Gastroesophageal sphincter (tissue), 4 donors: ENCODE data around the gene SPATA2L. TPM values are rescaled to one million over a fixed set of nuclear protein-coding genes. Genes with fewer than 3 reads are reported as not detected.

Source experiments
- ATAC-seq: fragments of 150-250 bp; one replicate; pipeline ENCODE4 v1.9.1; 2016; ENCODE audit warnings: mild to moderate bottlenecking, moderate library complexity
- H3K27ac ChIP-seq, 4 donors: fragments of 200-600 bp; sonication (generic) in 3 of 4; 1 replicate in 3 of 4; 2 replicates in 1 of 4; pipeline ENCODE4 v1.5.1; 2016 to 2019
- H3K27me3 ChIP-seq: fragments of 200-600 bp; sonication (generic); one replicate; pipeline ENCODE4 v1.5.1; 2019
- H3K36me3 ChIP-seq, 2 donors: fragments of 200-600 bp; sonication (generic); one replicate each; pipeline ENCODE4 v1.5.1; 2019; ENCODE audit warnings: control low read depth in 1 of 2
- H3K4me1 ChIP-seq, 3 donors: fragments of 200-600 bp; sonication (generic); 1 replicate in 2 of 3; 2 replicates in 1 of 3; pipeline ENCODE4 v1.5.1; 2016 to 2019; ENCODE audit warnings: control low read depth in 2 of 3
- H3K4me3 ChIP-seq, 2 donors: fragments of 200-600 bp; sonication (generic); one replicate each; pipeline ENCODE4 v1.5.1; 2019; ENCODE audit warnings: mild to moderate bottlenecking in 1 of 2, moderate library complexity in 1 of 2
- H3K9me3 ChIP-seq, 3 donors: fragments of 200-600 bp; sonication (generic); one replicate each; pipeline ENCODE4 v1.5.1; 2017 to 2019; ENCODE audit warnings: control low read depth in 2 of 3
- CTCF ChIP-seq, 4 experiments: fragments of 200-600 bp in 2 of 4; fragments of 450-650 bp in 2 of 4; sonication (generic) in 1 of 4; IDR thresholded peaks; one replicate each; pipeline ENCODE4 v1.5.1; 2017 to 2019; ENCODE audit warnings: antibody characterized with exemption in 4 of 4, mild to moderate bottlenecking in 2 of 4, moderate library complexity in 2 of 4
- EP300 ChIP-seq: sonication (generic); formaldehyde crosslinking; IDR thresholded peaks from one replicate; pipeline ENCODE4 v1.6.1; 2017; ENCODE audit warnings: antibody characterized with exemption, mild to moderate bottlenecking
- POLR2A ChIP-seq, 2 donors: fragments of 450-650 bp; IDR thresholded peaks; one replicate each; pipeline ENCODE4 v1.6.1; 2017; ENCODE audit warnings: antibody characterized with exemption in 2 of 2, mild to moderate bottlenecking in 2 of 2, moderate library complexity in 1 of 2
- POLR2AphosphoS5 ChIP-seq: sonication (generic); formaldehyde crosslinking; IDR thresholded peaks from one replicate; pipeline ENCODE4 v1.6.1; 2017; ENCODE audit warnings: antibody characterized with exemption
- WGBS, 2 donors: methylation state at CpG; one replicate each; pipeline ENCODE4 v1.1.5; 2018; ENCODE audit warnings: low coverage in 1 of 2; 5-methylcytosine and 5-hydroxymethylcytosine counted together
- total RNA-seq, 4 donors: library from RNA; depleted of rRNA; stranded (reverse); fragments of >200 nt; gene quantifications; one replicate each; pipeline ENCODE4 v1.1.0, GENCODE V29; 2016

SPATA2L gene
- total RNA-seq, 4 donors from 2014 or later = 8.7 to 21.8 (median 13.2) TPM

- Histone ChIP-seq H3K9me3 (no peaks in the 10 kb centered on the region), H3K27me3 (peaks cover 7% of the 10 kb centered on the region), H3K4me3 (no peak overlapping the region), H3K27ac (no peak overlapping the region), H3K36me3 (peaks cover 0 to 10% of the 10 kb centered on the region in 2 donors), H3K4me1 (peaks cover 0 to 29% (median 7%) of the 10 kb centered on the region in 3 donors)
- TF ChIP-seq CTCF (IDR thresholded peaks at IDR 0.05) (no peak), POLR2A (IDR thresholded peaks at IDR 0.05) (no peak), POLR2AphosphoS5 (no peak), EP300 (no peak)
- WGBS, 2 donors = 77% methylated on average over 3 of the region's 29 CpGs; no CpG with 5 or more reads in 1 of the 2 donors
- ATAC-seq = no peak
These were observed 15.6 kb upstream of the SPATA2L start for GRCh38 chr16:89716916-89717687.

- WGBS, 2 donors = 100% methylated on average over 1 of the region's 15 CpGs; no CpG with 5 or more reads in 1 of the 2 donors
- Histone ChIP-seq H3K27ac (no peak overlapping the region), H3K4me1 (peaks cover 0 to 29% (median 12%) of the 10 kb centered on the region in 3 donors), H3K4me3 (no peak overlapping the region), H3K27me3 (peaks cover 9% of the 10 kb centered on the region), H3K9me3 (no peaks in the 10 kb centered on the region), H3K36me3 (peaks cover 0 to 10% of the 10 kb centered on the region in 2 donors)
- TF ChIP-seq POLR2A (IDR thresholded peaks at IDR 0.05) = no peak
- no peak for TF ChIP-seq EP300
- TF ChIP-seq POLR2AphosphoS5 = no peak
- no peak for TF ChIP-seq CTCF (IDR thresholded peaks at IDR 0.05)
- ATAC-seq = no peak
These were observed 15.0 kb upstream of the SPATA2L start for GRCh38 chr16:89716493-89716892.

- no peak overlapping the region for H3K27ac ChIP-seq
- ATAC-seq = no peak
These were observed 10.8 kb upstream of the SPATA2L start for GRCh38 chr16:89712274-89712781.

GRCh38 chr16:89711601-89712273 lies 10.2 kb upstream of the SPATA2L start:
- TF ChIP-seq POLR2AphosphoS5 (no peak), CTCF (IDR thresholded peaks at IDR 0.05) (no peak), POLR2A (IDR thresholded peaks at IDR 0.05) (no peak), EP300 (no peak)
- Histone ChIP-seq H3K9me3 (no peaks in the 10 kb centered on the region), H3K27me3 (peaks cover 9% of the 10 kb centered on the region), H3K36me3 (peaks cover 0 to 18% of the 10 kb centered on the region in 2 donors), H3K27ac (no peak overlapping the region), H3K4me3 (peak overlapping the region in 1 of 2 donors; percentile 24), H3K4me1 (peaks cover 0 to 13% (median 5%) of the 10 kb centered on the region in 3 donors)
- no peak for ATAC-seq
- no CpG with 5 or more reads among the region's 48 CpGs for WGBS, 2 donors

More at GRCh38 chr16:89712274-89712781, 10.8 kb upstream of the SPATA2L start:
- Histone ChIP-seq H3K4me1 (peaks cover 0 to 13% (median 5%) of the 10 kb centered on the region in 3 donors), H3K36me3 (peaks cover 0 to 18% of the 10 kb centered on the region in 2 donors), H3K9me3 (no peaks in the 10 kb centered on the region), H3K4me3 (peak overlapping the region in 1 of 2 donors; percentile 24), H3K27me3 (peaks cover 9% of the 10 kb centered on the region)
- TF ChIP-seq POLR2AphosphoS5 = no peak
- no peak for TF ChIP-seq POLR2A (IDR thresholded peaks at IDR 0.05)
- TF ChIP-seq EP300 = no peak
- no peak for TF ChIP-seq CTCF (IDR thresholded peaks at IDR 0.05)
- WGBS, 2 donors = no CpG with 5 or more reads among the region's 22 CpGs
